GM11168 (cell line): ENCODE results near the gene PARP12.
"Not testable (repeated sequence)": the region's sequence is repeated elsewhere in the genome, so short reads cannot be mapped to it uniquely, and the experiment has no call there.

ENCODE experiments used
- in situ Hi-C: fragments of 300-500 bp; cut with MboI; formaldehyde crosslinking; loops from one replicate; pipeline ENCODE4 v1.12.0; 2022; ENCODE audit warnings: low sequenced_read_pairs; ENCODE audit not compliant: unreplicated experiment

The PARP12 gene, protein sequence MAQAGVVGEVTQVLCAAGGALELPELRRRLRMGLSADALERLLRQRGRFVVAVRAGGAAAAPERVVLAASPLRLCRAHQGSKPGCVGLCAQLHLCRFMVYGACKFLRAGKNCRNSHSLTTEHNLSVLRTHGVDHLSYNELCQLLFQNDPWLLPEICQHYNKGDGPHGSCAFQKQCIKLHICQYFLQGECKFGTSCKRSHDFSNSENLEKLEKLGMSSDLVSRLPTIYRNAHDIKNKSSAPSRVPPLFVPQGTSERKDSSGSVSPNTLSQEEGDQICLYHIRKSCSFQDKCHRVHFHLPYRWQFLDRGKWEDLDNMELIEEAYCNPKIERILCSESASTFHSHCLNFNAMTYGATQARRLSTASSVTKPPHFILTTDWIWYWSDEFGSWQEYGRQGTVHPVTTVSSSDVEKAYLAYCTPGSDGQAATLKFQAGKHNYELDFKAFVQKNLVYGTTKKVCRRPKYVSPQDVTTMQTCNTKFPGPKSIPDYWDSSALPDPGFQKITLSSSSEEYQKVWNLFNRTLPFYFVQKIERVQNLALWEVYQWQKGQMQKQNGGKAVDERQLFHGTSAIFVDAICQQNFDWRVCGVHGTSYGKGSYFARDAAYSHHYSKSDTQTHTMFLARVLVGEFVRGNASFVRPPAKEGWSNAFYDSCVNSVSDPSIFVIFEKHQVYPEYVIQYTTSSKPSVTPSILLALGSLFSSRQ

DNA sequence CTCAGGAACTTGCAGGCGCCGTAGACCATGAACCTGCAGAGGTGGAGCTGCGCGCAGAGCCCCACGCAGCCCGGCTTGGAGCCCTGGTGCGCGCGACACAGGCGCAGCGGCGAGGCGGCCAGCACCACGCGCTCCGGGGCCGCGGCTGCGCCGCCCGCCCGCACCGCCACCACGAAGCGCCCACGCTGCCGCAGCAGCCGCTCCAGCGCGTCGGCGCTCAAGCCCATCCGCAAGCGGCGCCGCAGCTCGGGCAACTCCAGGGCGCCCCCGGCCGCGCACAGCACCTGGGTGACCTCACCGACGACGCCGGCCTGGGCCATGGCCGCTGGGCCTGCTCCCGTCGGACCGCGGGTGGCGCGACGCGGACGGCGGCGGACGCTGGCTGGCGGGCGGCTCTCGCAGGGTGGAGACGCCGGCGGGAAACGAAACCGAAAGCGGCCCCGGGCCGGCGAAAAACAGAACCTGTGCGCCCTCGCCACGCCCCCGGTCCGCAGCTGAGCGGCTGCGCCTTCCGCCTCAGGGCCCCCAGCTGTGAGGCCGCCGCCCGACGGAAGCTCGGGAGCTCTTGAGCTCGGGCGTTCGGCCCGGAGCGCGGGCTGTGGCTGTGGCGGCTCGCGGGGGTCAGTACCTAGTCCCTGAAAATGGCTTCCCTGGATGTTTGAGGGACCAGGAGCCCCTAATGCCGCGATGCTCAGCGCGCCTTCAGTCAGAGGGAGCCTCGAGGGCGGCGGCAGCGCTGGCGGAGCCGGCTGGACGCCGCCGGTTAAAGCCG is at the start of gene PARP12:
Gene PARP12, minus strand, starts transcription at position 424 of the 772 bp plus-strand sequence. Its CDS starts 104 bp downstream, at position 320.
- in situ Hi-C loops = no loop called here

GRCh38 chr7:140108777-140109176 is 46.0 kb upstream of the PARP12 start:
- in situ Hi-C loops = not testable (repeated sequence)

DNA sequence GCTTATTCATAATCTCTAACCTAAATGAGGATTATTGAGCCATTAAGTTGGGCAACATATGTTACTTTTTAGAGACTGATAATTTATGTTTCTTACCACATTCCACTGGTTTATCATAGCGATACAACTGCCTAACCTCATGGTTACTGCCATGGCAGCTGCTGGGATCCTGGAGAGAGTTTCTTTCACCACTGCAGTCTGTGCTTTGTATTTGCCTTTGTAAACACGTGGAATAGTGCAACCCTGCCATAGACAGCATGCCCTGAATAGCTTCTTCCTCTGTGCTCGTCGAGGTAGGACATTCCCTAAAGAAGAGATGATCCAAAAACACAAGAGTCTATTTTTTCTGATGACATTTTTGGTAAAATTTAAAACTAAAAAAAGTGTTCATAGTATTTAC is 33.7 kb upstream of the PARP12 start:
- in situ Hi-C loops = no loop called here

DNA sequence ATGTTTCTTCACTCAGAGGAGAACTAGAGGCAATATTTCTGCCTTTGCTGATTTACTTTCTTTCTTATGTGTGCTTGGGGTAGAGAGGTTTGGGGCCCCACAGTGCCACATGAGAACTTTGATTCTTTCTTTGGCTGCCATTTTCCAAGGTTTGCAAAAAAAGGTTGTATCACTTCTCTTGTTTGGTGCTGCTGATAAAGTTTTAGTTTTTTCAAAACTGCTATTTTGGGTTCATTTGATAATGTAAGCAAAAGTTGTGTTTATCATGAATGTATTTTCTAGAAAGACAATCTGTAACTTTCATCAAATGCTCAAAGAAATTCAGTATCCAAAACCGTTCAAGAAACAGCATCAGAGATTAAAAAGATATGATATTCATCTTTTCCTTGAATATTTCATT is 30.6 kb upstream of the PARP12 start:
- in situ Hi-C loops = no loop called here

GRCh38 chr7:140085447-140085846 is 22.7 kb upstream of the PARP12 start:
- in situ Hi-C loops = no loop called here

DNA sequence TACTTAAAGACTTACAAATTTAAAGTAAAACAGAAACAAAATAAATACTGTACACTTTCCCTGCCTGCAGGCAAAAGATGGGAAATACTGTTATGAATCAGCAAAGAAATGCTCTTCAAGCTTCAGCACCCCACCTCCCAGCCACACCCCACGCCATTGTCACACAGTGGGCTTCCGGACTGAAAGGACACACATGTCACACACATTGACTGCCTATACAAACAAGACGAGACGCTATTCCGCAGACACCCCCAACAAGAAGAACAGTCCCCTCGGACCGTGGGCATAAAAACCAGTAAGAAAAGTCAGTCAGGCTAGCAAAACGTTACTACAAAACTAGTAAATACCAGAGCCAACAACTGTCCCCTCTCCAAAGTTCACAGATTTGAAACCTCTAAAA is 22.2 kb upstream of the PARP12 start:
- in situ Hi-C loops = no loop called here

DNA sequence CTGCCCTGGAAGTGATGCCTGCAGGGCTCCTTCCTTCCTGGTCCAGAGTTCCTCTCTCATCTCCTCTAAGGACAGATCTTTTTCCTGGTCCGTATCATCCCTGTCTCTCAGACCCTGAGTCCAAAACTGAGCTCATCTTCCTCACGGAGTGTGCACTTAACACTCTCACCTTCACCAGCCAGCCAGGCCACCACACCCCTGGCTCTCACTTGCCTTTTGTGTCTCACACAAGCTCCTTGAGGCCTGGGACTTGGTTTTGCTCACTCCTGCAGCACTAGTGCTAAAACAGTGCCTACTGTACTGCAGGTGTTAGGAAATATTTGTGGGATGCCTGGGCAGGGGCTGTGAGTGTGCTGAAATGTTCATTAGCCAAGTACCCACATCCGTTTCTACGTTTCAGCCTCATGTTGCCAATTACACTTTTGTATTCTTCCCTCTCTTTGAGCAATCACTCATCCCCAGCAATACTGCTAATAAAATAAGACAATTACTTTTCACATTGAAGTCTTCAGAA is 21.4 kb upstream of the PARP12 start:
- in situ Hi-C loops = no loop called here

DNA sequence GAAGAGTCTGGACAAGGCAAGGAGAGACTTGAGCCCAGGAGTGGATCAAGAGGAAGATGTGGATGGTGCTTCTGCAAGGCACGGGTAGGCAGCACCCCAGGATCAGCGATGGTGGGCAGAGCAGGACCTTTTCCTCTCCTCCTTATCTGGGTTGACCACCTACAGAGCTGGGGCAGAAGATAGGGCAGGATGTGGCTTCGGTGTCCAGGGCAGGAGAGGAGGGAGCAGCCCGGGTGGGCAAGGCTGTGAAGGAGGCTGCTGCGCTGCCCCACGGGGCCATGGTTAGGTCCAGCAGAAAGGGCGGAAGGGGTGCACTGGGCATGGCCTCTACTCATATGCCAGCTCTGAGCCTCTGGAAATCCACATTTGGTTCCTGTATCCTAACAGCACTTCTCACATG is 20.0 kb upstream of the PARP12 start:
- in situ Hi-C loops = no loop called here

- in situ Hi-C loops = no loop called here
Observed at GRCh38 chr7:140081774-140082425, 19.1 kb upstream of the PARP12 start.

DNA sequence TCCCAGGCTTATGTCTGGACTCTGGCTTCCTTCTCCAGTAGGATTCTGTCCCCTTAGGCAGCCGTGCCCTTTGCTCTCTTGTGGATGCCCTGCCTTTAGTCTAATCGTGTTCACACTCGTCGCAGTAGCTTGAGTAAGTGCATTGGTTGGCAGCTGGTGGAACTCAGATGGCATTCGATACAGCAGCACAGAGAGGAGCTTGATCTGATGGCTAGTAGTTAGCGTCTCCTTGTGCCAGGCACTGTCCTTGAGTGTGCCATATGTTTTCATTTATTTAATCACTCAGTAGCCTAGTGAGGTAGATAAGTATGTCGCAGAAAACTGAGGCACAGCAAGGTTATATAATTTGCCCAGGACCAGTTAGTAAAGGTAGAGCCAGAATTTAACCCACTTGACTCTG is 18.2 kb upstream of the PARP12 start:
- in situ Hi-C loops = no loop called here

GRCh38 chr7:140079121-140079536 is 16.4 kb upstream of the PARP12 start:
- in situ Hi-C loops = no loop called here

- in situ Hi-C loops = no loop called here
Observed at GRCh38 chr7:140078392-140078791, 15.6 kb upstream of the PARP12 start.

DNA sequence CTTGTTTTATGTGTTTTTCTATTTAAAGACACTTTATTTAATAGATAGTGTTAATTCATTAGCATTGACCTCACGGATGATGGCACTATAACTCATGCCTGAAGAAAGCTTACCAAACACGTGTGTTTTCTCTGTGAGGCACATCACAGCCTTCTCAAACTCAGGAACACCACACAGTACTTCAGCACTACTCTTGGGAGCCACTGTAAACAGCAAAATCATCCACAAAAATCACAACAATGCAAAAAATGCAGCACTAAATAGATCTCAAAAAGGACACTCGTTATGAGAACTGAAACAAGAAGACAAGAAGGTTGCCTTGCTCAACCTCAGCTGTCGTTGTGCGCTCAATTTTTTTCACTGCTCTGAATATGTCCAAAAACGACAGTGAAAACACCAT is 12.0 kb upstream of the PARP12 start:
- in situ Hi-C loops = no loop called here

DNA sequence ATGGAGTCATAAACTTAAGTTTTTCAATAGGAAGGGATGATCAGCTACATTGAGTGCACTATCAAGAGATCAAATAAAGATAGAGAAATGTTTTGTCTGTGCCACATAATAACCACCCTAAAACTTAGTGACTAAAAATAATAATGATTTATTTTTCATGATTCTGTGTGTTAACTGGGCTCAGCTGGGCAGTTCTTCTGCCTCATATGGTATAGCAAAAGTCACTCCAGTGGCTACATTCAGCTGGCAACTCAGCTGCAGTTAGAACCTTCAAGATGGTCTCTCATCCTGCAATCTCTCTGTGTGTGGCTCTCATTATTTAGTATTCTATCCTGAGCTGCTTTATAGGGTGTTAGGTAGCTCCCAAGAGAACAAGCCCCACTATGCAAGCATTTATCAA is 7.8 kb upstream of the PARP12 start:
- in situ Hi-C loops = no loop called here

- in situ Hi-C loops = no loop called here
Observed at GRCh38 chr7:140069298-140069949, 6.7 kb upstream of the PARP12 start.

- in situ Hi-C loops = no loop called here
Observed at GRCh38 chr7:140068033-140068432, 5.3 kb upstream of the PARP12 start.

DNA sequence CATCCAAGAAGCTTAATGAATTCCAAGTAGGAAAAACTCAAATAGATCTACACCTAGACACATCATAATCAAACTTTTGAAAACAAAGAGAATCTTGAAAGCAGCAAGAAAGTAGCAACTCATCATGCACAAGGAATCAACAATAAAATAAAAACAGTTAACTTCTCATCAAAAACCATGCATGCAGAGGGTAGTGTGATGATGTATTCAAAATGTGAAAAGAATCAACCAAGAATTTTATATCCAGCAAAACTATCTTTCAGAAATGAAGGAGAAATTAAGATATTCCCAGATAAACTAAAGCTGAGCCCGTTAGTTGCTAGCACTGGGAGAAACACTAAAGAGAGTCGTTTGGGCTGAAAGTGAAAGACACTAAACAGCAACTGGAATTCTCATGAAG is 4.3 kb upstream of the PARP12 start:
- in situ Hi-C loops = no loop called here

- in situ Hi-C loops = no loop called here
Observed at GRCh38 chr7:140062118-140062527, 628 bp downstream of the PARP12 start.

DNA sequence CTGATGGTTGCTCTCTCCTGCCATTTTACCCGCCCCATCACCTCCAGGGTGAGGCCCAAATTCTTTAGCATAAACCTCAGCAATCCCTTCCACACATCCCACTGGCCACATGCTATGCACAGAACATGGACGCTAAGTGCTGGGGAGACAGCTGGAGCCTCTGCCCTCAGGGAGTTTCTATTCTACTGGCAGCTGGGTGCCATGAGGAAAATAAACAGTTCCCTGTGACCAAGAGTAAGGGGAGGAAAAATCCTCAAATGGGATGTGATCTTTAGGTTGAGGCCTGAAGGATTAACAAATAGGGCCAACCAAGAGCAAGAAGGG is 1.2 kb downstream of the PARP12 start:
- in situ Hi-C loops = no loop called here
